Measurements from ENCODE around the gene CDH6.

Gene CDH6

GRCh38 chr5:31328040-31328733, 134.7 kb downstream of the CDH6 start:
- Histone ChIP-seq H3K27me3 (replicated peaks in 2 of 5; ENCODE audit: control insufficient read depth in 4 of 5, insufficient read depth in 5 of 5, low read length in 4 of 5) (peaks cover 0 to 5% (median 0%) of the 10 kb centered on the region in 5 experiments), H3K36me3 (ENCODE audit: control insufficient read depth in 4 of 4, insufficient read depth in 4 of 4, low read length in 3 of 4) (no peaks in the 10 kb centered on the region), H3K9me3 (ENCODE audit: control extremely low read depth in 1 of 5, control insufficient read depth in 4 of 5, insufficient read depth in 2 of 5, low read depth in 1 of 5, low read length in 4 of 5) (no peaks in the 10 kb centered on the region), H3K4me1 (ENCODE audit: control extremely low read depth in 1 of 4, control insufficient read depth in 4 of 4, insufficient read depth in 4 of 4, low read length in 3 of 4) (no peaks in the 10 kb centered on the region), H3K27ac (ENCODE audit: insufficient read depth in 1 of 2, low read depth in 1 of 2, low read length in 2 of 2, poor library complexity in 1 of 2, severe bottlenecking in 2 of 2) (no peak overlapping the region), H3K4me3 (ENCODE audit: control insufficient read depth in 1 of 7, extremely low read depth in 1 of 7, insufficient read depth in 4 of 7, low read depth in 2 of 7, low read length in 6 of 7) (no peak overlapping the region)
- WGBS (ENCODE audit: insufficient coverage): 96% methylated on average over 7 of the region's 11 CpGs
- POLR2A ChIA-PET: no interaction called here
- no peak for DNase-seq
- CTCF ChIA-PET: interaction anchor here (0.7 to 1.9 kb wide), 2 partner anchors 93 to 110 kb away, joined by 3 to 4 read pairs; no protein-coding TSS in a partner anchor

GRCh38 chr5:31329715-31330114, 136.2 kb downstream of the CDH6 start:
- ChIA-PET CTCF (interaction anchor here (1.9 kb wide), 1 partner anchor 111 kb away, joined by 4 read pairs; no protein-coding TSS in a partner anchor), POLR2A (interaction anchor here (0.6 kb wide), 1 partner anchor 14 kb away, joined by 3 read pairs; no protein-coding TSS in a partner anchor)
- DNase-seq: no peak
- Histone ChIP-seq H3K36me3 (ENCODE audit: control insufficient read depth in 4 of 4, insufficient read depth in 4 of 4, low read length in 3 of 4) (no peaks in the 10 kb centered on the region), H3K9me3 (ENCODE audit: control extremely low read depth in 1 of 5, control insufficient read depth in 4 of 5, insufficient read depth in 2 of 5, low read depth in 1 of 5, low read length in 4 of 5) (no peaks in the 10 kb centered on the region), H3K27me3 (replicated peaks in 2 of 5; ENCODE audit: control insufficient read depth in 4 of 5, insufficient read depth in 5 of 5, low read length in 4 of 5) (peaks cover 0 to 5% (median 0%) of the 10 kb centered on the region in 5 experiments), H3K27ac (ENCODE audit: insufficient read depth in 1 of 2, low read depth in 1 of 2, low read length in 2 of 2, poor library complexity in 1 of 2, severe bottlenecking in 2 of 2) (no peak overlapping the region), H3K4me3 (ENCODE audit: control insufficient read depth in 1 of 7, extremely low read depth in 1 of 7, insufficient read depth in 4 of 7, low read depth in 2 of 7, low read length in 6 of 7) (no peak overlapping the region), H3K4me1 (ENCODE audit: control extremely low read depth in 1 of 4, control insufficient read depth in 4 of 4, insufficient read depth in 4 of 4, low read length in 3 of 4) (no peaks in the 10 kb centered on the region)
- no CpG with 5 or more reads among the region's 2 CpGs for WGBS (ENCODE audit: insufficient coverage)

GRCh38 chr5:31332160-31332559, 138.7 kb downstream of the CDH6 start:
- Histone ChIP-seq H3K27ac (ENCODE audit: insufficient read depth in 1 of 2, low read depth in 1 of 2, low read length in 2 of 2, poor library complexity in 1 of 2, severe bottlenecking in 2 of 2) (no peak overlapping the region), H3K9me3 (ENCODE audit: control extremely low read depth in 1 of 5, control insufficient read depth in 4 of 5, insufficient read depth in 2 of 5, low read depth in 1 of 5, low read length in 4 of 5) (no peaks in the 10 kb centered on the region), H3K27me3 (replicated peaks in 2 of 5; ENCODE audit: control insufficient read depth in 4 of 5, insufficient read depth in 5 of 5, low read length in 4 of 5) (peaks cover 0 to 8% (median 0%) of the 10 kb centered on the region in 5 experiments), H3K36me3 (ENCODE audit: control insufficient read depth in 4 of 4, insufficient read depth in 4 of 4, low read length in 3 of 4) (no peaks in the 10 kb centered on the region), H3K4me3 (ENCODE audit: control insufficient read depth in 1 of 7, extremely low read depth in 1 of 7, insufficient read depth in 4 of 7, low read depth in 2 of 7, low read length in 6 of 7) (no peak overlapping the region), H3K4me1 (ENCODE audit: control extremely low read depth in 1 of 4, control insufficient read depth in 4 of 4, insufficient read depth in 4 of 4, low read length in 3 of 4) (no peaks in the 10 kb centered on the region)
- ChIA-PET CTCF (no interaction called here), POLR2A (no interaction called here)
- no peak for DNase-seq
- WGBS (ENCODE audit: insufficient coverage): no CpG with 5 or more reads among the region's 2 CpGs

- Histone ChIP-seq H3K9me3 (ENCODE audit: control extremely low read depth in 1 of 5, control insufficient read depth in 4 of 5, insufficient read depth in 2 of 5, low read depth in 1 of 5, low read length in 4 of 5) (no peaks in the 10 kb centered on the region), H3K27ac (ENCODE audit: insufficient read depth in 1 of 2, low read depth in 1 of 2, low read length in 2 of 2, poor library complexity in 1 of 2, severe bottlenecking in 2 of 2) (no peak overlapping the region), H3K4me3 (ENCODE audit: control insufficient read depth in 1 of 7, extremely low read depth in 1 of 7, insufficient read depth in 4 of 7, low read depth in 2 of 7, low read length in 6 of 7) (no peak overlapping the region), H3K36me3 (ENCODE audit: control insufficient read depth in 4 of 4, insufficient read depth in 4 of 4, low read length in 3 of 4) (no peaks in the 10 kb centered on the region), H3K27me3 (replicated peaks in 2 of 5; ENCODE audit: control insufficient read depth in 4 of 5, insufficient read depth in 5 of 5, low read length in 4 of 5) (peaks cover 0 to 8% (median 0%) of the 10 kb centered on the region in 5 experiments), H3K4me1 (ENCODE audit: control extremely low read depth in 1 of 4, control insufficient read depth in 4 of 4, insufficient read depth in 4 of 4, low read length in 3 of 4) (no peaks in the 10 kb centered on the region)
- ChIA-PET POLR2A (no interaction called here), CTCF (no interaction called here)
- DNase-seq: no peak
- WGBS (ENCODE audit: insufficient coverage): 100% methylated on average over 1 of the region's 2 CpGs
Measured at GRCh38 chr5:31333475-31333874, 140.0 kb downstream of the CDH6 start.

GRCh38 chr5:31334061-31334860, 140.8 kb downstream of the CDH6 start:
- ChIA-PET POLR2A (no interaction called here), CTCF (interaction anchor here (0.8 kb wide), 1 partner anchor 19 kb away, joined by 4 read pairs; no protein-coding TSS in a partner anchor)
- Histone ChIP-seq H3K27me3 (replicated peaks in 2 of 5; ENCODE audit: control insufficient read depth in 4 of 5, insufficient read depth in 5 of 5, low read length in 4 of 5) (peaks cover 0 to 8% (median 0%) of the 10 kb centered on the region in 5 experiments), H3K27ac (ENCODE audit: insufficient read depth in 1 of 2, low read depth in 1 of 2, low read length in 2 of 2, poor library complexity in 1 of 2, severe bottlenecking in 2 of 2) (no peak overlapping the region), H3K9me3 (ENCODE audit: control extremely low read depth in 1 of 5, control insufficient read depth in 4 of 5, insufficient read depth in 2 of 5, low read depth in 1 of 5, low read length in 4 of 5) (no peaks in the 10 kb centered on the region), H3K36me3 (ENCODE audit: control insufficient read depth in 4 of 4, insufficient read depth in 4 of 4, low read length in 3 of 4) (no peaks in the 10 kb centered on the region), H3K4me1 (ENCODE audit: control extremely low read depth in 1 of 4, control insufficient read depth in 4 of 4, insufficient read depth in 4 of 4, low read length in 3 of 4) (no peaks in the 10 kb centered on the region), H3K4me3 (ENCODE audit: control insufficient read depth in 1 of 7, extremely low read depth in 1 of 7, insufficient read depth in 4 of 7, low read depth in 2 of 7, low read length in 6 of 7) (no peak overlapping the region)
- no peak for DNase-seq
- 92% methylated on average over 2 of the region's 4 CpGs for WGBS (ENCODE audit: insufficient coverage)

- no peak for DNase-seq
Measured at GRCh38 chr5:31335456-31335855, 142.0 kb downstream of the CDH6 start.

GRCh38 chr5:31343946-31344345, 150.5 kb downstream of the CDH6 start:
- Histone ChIP-seq H3K4me3 (ENCODE audit: control insufficient read depth in 1 of 7, extremely low read depth in 1 of 7, insufficient read depth in 4 of 7, low read depth in 2 of 7, low read length in 6 of 7) (no peak overlapping the region), H3K4me1 (ENCODE audit: control extremely low read depth in 1 of 4, control insufficient read depth in 4 of 4, insufficient read depth in 4 of 4, low read length in 3 of 4) (no peaks in the 10 kb centered on the region), H3K27ac (ENCODE audit: insufficient read depth in 1 of 2, low read depth in 1 of 2, low read length in 2 of 2, poor library complexity in 1 of 2, severe bottlenecking in 2 of 2) (no peak overlapping the region), H3K27me3 (replicated peaks in 2 of 5; ENCODE audit: control insufficient read depth in 4 of 5, insufficient read depth in 5 of 5, low read length in 4 of 5) (peaks cover 0 to 2% (median 0%) of the 10 kb centered on the region in 5 experiments), H3K36me3 (ENCODE audit: control insufficient read depth in 4 of 4, insufficient read depth in 4 of 4, low read length in 3 of 4) (no peaks in the 10 kb centered on the region), H3K9me3 (ENCODE audit: control extremely low read depth in 1 of 5, control insufficient read depth in 4 of 5, insufficient read depth in 2 of 5, low read depth in 1 of 5, low read length in 4 of 5) (no peaks in the 10 kb centered on the region)
- no peak for DNase-seq
- 67% methylated on average over 3 of the region's 3 CpGs for WGBS (ENCODE audit: insufficient coverage)
- ChIA-PET POLR2A (no interaction called here), CTCF (no interaction called here)

More at GRCh38 chr5:31335456-31335855, 142.0 kb downstream of the CDH6 start:
- H3K4me3 ChIP-seq (ENCODE audit: control insufficient read depth in 1 of 7, extremely low read depth in 1 of 7, insufficient read depth in 4 of 7, low read depth in 2 of 7, low read length in 6 of 7): no peak overlapping the region
- H3K27ac ChIP-seq (ENCODE audit: insufficient read depth in 1 of 2, low read depth in 1 of 2, low read length in 2 of 2, poor library complexity in 1 of 2, severe bottlenecking in 2 of 2): no peak overlapping the region
- peaks cover 0 to 8% (median 0%) of the 10 kb centered on the region in 5 experiments for H3K27me3 ChIP-seq (replicated peaks in 2 of 5; ENCODE audit: control insufficient read depth in 4 of 5, insufficient read depth in 5 of 5, low read length in 4 of 5)
- CTCF ChIA-PET: no interaction called here
- POLR2A ChIA-PET: no interaction called here
- H3K4me1 ChIP-seq (ENCODE audit: control extremely low read depth in 1 of 4, control insufficient read depth in 4 of 4, insufficient read depth in 4 of 4, low read length in 3 of 4): no peaks in the 10 kb centered on the region
- H3K9me3 ChIP-seq (ENCODE audit: control extremely low read depth in 1 of 5, control insufficient read depth in 4 of 5, insufficient read depth in 2 of 5, low read depth in 1 of 5, low read length in 4 of 5): no peaks in the 10 kb centered on the region
- H3K36me3 ChIP-seq (ENCODE audit: control insufficient read depth in 4 of 4, insufficient read depth in 4 of 4, low read length in 3 of 4): no peaks in the 10 kb centered on the region

All from common myeloid progenitor, CD34-positive (primary cell).